Loucy (cell line): ENCODE measurements around the gene DNM2.
"Not testable (repeated sequence)": the region's sequence is repeated elsewhere in the genome, so short reads cannot be mapped to it uniquely, and the experiment has no call there.

ENCODE experiments used
- EZH2phosphoT487 ChIP-seq: fragments of 200-600 bp; IDR thresholded peaks from 2 replicates; pipeline ENCODE4 v1.6.1; 2018; ENCODE audit warnings: antibody characterized with exemption, mild to moderate bottlenecking, moderate library complexity, borderline replicate concordance
- TF ChIP-seq, protein P1 (sequence below): fragments of 200-600 bp; sonication (generic); conservative IDR thresholded peaks from 2 replicates; pipeline ENCODE4 v1.5.1; 2014; ENCODE audit warnings: mild to moderate bottlenecking, antibody characterized with exemption, low read length

DNA sequence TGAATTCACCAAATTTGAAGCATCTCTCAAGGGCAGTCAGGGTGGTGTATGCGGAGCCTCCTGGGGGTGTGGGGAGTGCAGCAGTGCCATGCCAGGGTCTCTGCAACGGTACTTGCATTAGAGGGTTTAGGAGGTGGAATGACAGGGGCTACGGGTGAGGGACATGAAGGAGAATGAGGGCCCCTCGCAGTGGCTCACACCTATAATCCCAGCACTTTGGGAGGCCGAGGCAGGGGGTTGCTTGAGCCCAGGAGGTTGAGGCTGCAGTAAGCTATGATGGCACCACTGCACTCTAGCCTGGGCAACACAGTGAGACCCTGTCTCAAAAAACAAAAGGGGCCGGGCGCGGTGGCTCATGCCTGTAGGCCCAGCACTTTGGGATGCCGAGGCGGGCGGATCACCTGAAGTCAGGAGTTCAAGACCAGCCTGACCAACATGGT lies 152.0 kb downstream of the DNM2 start:
- TF ChIP-seq, protein P1, sequence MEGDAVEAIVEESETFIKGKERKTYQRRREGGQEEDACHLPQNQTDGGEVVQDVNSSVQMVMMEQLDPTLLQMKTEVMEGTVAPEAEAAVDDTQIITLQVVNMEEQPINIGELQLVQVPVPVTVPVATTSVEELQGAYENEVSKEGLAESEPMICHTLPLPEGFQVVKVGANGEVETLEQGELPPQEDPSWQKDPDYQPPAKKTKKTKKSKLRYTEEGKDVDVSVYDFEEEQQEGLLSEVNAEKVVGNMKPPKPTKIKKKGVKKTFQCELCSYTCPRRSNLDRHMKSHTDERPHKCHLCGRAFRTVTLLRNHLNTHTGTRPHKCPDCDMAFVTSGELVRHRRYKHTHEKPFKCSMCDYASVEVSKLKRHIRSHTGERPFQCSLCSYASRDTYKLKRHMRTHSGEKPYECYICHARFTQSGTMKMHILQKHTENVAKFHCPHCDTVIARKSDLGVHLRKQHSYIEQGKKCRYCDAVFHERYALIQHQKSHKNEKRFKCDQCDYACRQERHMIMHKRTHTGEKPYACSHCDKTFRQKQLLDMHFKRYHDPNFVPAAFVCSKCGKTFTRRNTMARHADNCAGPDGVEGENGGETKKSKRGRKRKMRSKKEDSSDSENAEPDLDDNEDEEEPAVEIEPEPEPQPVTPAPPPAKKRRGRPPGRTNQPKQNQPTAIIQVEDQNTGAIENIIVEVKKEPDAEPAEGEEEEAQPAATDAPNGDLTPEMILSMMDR: not testable (repeated sequence)
- not testable (repeated sequence) for TF ChIP-seq EZH2phosphoT487
